HCT116 (cell line): ENCODE measurements around the gene CORO6. TPM values are rescaled to one million over a fixed set of nuclear protein-coding genes. Genes with fewer than 3 reads are reported as not detected.

Source experiments
- ATAC-seq: fragments of 200-7000 bp; cut with Tn5 transposase; 2 replicates; pipeline ENCODE4 v1.9.1; 2020; ENCODE audit warnings: mild to moderate bottlenecking, moderate library complexity
- BruUV-seq: library from RNA; stranded (reverse); fragments of 400-500 nt; replicated peaks from 2 replicates; lab custom pipeline; 2021; lab: Mats Ljungman, UMichigan
- CTCF ChIA-PET: fragments of 300-600 bp; sonication (Branson Sonifier 250); formaldehyde crosslinking; loops from one replicate; lab custom pipeline; 2021; ENCODE audit warnings: antibody characterized with exemption; lab: Charles Lee
- POLR2A ChIA-PET: fragments of 300-600, 350-600 bp; sonication (Branson Sonifier 250); formaldehyde crosslinking; loops from one replicate; lab custom pipeline; 2021; ENCODE audit warnings: antibody characterized with exemption; lab: Charles Lee
- RAD21 ChIA-PET, 2 experiments: fragments of 300-600 bp; sonication (Branson Sonifier 250); formaldehyde crosslinking; loops; one replicate each; lab custom pipeline; 2023; ENCODE audit warnings: low total read pairs in 2 of 2; ENCODE audit not compliant: uncharacterized antibody in 2 of 2, unreplicated experiment in 2 of 2, low non-redundant PET in 1 of 2; lab: Charles Lee
- DNase-seq: peaks from one replicate; pipeline ENCODE4 v3.0.0-alpha.2; 2010; ENCODE audit warnings: low read depth, low spot score
- H2AFZ ChIP-seq: fragments of 200-600 bp; shearing (Covaris generic), sonication (generic); 2 replicates; pipeline ENCODE4 v1.6.1; 2017; ENCODE audit warnings: low read depth, mixed run types, mixed read lengths, antibody characterized with exemption, low read length; ENCODE audit not compliant: poor library complexity, severe bottlenecking
- H3K27ac ChIP-seq: 2 replicates; pipeline ENCODE4 v1.5.1; 2012; ENCODE audit warnings: low read depth, low read length
- H3K27me3 ChIP-seq: fragments of 200-600 bp; sonication (generic); 2 replicates; pipeline ENCODE4 v1.6.1; 2016; ENCODE audit warnings: mixed run types, low read length, mixed read lengths; ENCODE audit not compliant: insufficient read depth
- H3K36me3 ChIP-seq, 2 experiments: fragments of 200-500 bp in 1 of 2; fragments of 200-600 bp in 1 of 2; sonication (Bioruptor generic) in 1 of 2; sonication (generic) in 1 of 2; 2 replicates each; pipeline versions ENCODE4 v1.5.1 to v1.6.1; 2014 to 2016; ENCODE audit warnings: low read length in 2 of 2, inconsistent platforms in 1 of 2, mixed read lengths in 1 of 2, mixed run types in 1 of 2; ENCODE audit not compliant: insufficient read depth in 2 of 2, control insufficient read depth in 1 of 2
- H3K4me1 ChIP-seq, 2 experiments: fragments of 200-600 bp in 1 of 2; sonication (generic) in 1 of 2; 2 replicates each; pipeline versions ENCODE4 v1.5.1 to v1.6.1; 2012 to 2017; ENCODE audit warnings: low read length in 2 of 2, inconsistent platforms in 1 of 2, mild to moderate bottlenecking in 1 of 2, mixed read lengths in 1 of 2, mixed run types in 1 of 2, moderate library complexity in 1 of 2; ENCODE audit not compliant: insufficient read depth in 2 of 2, control insufficient read depth in 1 of 2
- H3K4me2 ChIP-seq: fragments of 200-600 bp; sonication (generic); 2 replicates; pipeline ENCODE4 v1.6.1; 2017; ENCODE audit warnings: mixed run types, low read length, mixed read lengths
- H3K4me3 ChIP-seq, 2 experiments: fragments of 200-600 bp in 1 of 2; sonication (generic) in 1 of 2; replicated peaks in 1 of 2; 2 replicates each; pipeline ENCODE4 v1.5.1; 2011 to 2016; ENCODE audit warnings: low read length in 2 of 2, control low read depth in 1 of 2, low read depth in 1 of 2, mild to moderate bottlenecking in 1 of 2, mixed read lengths in 1 of 2, mixed run types in 1 of 2
- H3K79me2 ChIP-seq: fragments of 200-600 bp; sonication (generic); 2 replicates; pipeline ENCODE4 v1.6.1; 2017; ENCODE audit warnings: mild to moderate bottlenecking, mixed run types, low read length, moderate library complexity, mixed read lengths; ENCODE audit not compliant: insufficient read depth
- H3K9ac ChIP-seq: fragments of 200-600 bp; sonication (generic); 2 replicates; pipeline ENCODE4 v1.6.1; 2016; ENCODE audit warnings: low read length, mixed read lengths
- H3K9me2 ChIP-seq: fragments of 200-600 bp; sonication (generic), shearing (Covaris generic); 2 replicates; pipeline ENCODE4 v1.6.1; 2017; ENCODE audit warnings: mixed run types, mild to moderate bottlenecking, moderate library complexity; ENCODE audit not compliant: insufficient read depth
- H3K9me3 ChIP-seq, 2 experiments: fragments of 200-500 bp in 1 of 2; fragments of 200-600 bp in 1 of 2; sonication (Bioruptor generic) in 1 of 2; sonication (generic) in 1 of 2; 2 replicates each; pipeline ENCODE4 v1.6.1; 2014 to 2017; ENCODE audit warnings: low read length in 2 of 2, mixed read lengths in 2 of 2, inconsistent platforms in 1 of 2, low read depth in 1 of 2, mild to moderate bottlenecking in 1 of 2, mixed run types in 1 of 2, moderate library complexity in 1 of 2; ENCODE audit not compliant: control insufficient read depth in 1 of 2, insufficient read depth in 1 of 2
- H4K20me1 ChIP-seq: fragments of 200-600 bp; sonication (generic), shearing (Covaris generic); 2 replicates; pipeline ENCODE4 v1.6.1; 2017; ENCODE audit warnings: mixed run types, mild to moderate bottlenecking, moderate library complexity; ENCODE audit not compliant: insufficient read depth
- CEBPB ChIP-seq: IDR thresholded peaks from 2 replicates; pipeline ENCODE4 v1.6.1; 2012; ENCODE audit warnings: low read depth
- CTCF ChIP-seq, 3 experiments: fragments of 200-600 bp in 1 of 3; sonication (generic) in 1 of 3; IDR thresholded peaks in 2 of 3; conservative IDR thresholded peaks in 1 of 3; 2 replicates each; pipeline ENCODE4 v1.5.1; 2012 to 2017; ENCODE audit warnings: low read depth in 2 of 3, low read length in 2 of 3, antibody characterized with exemption in 1 of 3, borderline replicate concordance in 1 of 3, control low read depth in 1 of 3, mild to moderate bottlenecking in 1 of 3, mixed read lengths in 1 of 3, mixed run types in 1 of 3, moderate library complexity in 1 of 3; ENCODE audit not compliant: insufficient read depth in 1 of 3
- ELF1 ChIP-seq: IDR thresholded peaks from 2 replicates; pipeline ENCODE4 v1.6.1; 2012; ENCODE audit warnings: low read depth, borderline replicate concordance
- EZH2 ChIP-seq: fragments of 200-600 bp; sonication (generic); IDR thresholded peaks from 2 replicates; pipeline ENCODE4 v1.6.1; 2017; ENCODE audit warnings: antibody characterized with exemption, mixed run types
- EZH2phosphoT487 ChIP-seq: fragments of 200-600 bp; IDR thresholded peaks from 2 replicates; pipeline ENCODE4 v1.6.1; 2018; ENCODE audit warnings: antibody characterized with exemption, borderline replicate concordance
- FOSL1 ChIP-seq: IDR thresholded peaks from 2 replicates; pipeline ENCODE4 v1.6.1; 2012; ENCODE audit warnings: low read depth
- JUND ChIP-seq: IDR thresholded peaks from 2 replicates; pipeline ENCODE4 v1.6.1; 2012
- SIN3A ChIP-seq: IDR thresholded peaks from 2 replicates; pipeline ENCODE4 v1.6.1; 2012; ENCODE audit warnings: low read depth
- SP1 ChIP-seq: IDR thresholded peaks from 2 replicates; pipeline ENCODE4 v1.6.1; 2012; ENCODE audit warnings: low read depth
- ZFX ChIP-seq: fragments of 450-650 bp; IDR thresholded peaks from 2 replicates; pipeline ENCODE4 v1.6.1; 2017
- intact Hi-C: fragments of 100-400 bp; cut with micrococcal nuclease; formaldehyde crosslinking; loops from 2 replicates; pipeline ENCODE4 v1.10.0; 2022
- total RNA-seq: library from RNA; stranded (reverse); gene quantifications from one replicate; pipeline ENCODE4 v1.2.1, GENCODE V29; 2021; ENCODE audit not compliant: unreplicated experiment
- TF ChIP-seq, protein P1 (sequence below): IDR thresholded peaks from 2 replicates; pipeline ENCODE4 v1.6.1; 2012; ENCODE audit warnings: low read depth

The CORO6 gene
- total RNA-seq, 1 experiment from 2014 or later = 8.7 TPM

- Histone ChIP-seq H3K9ac (no peak overlapping the region), H3K9me2 (no peaks in the 10 kb centered on the region), H3K36me3 (no peaks in the 10 kb centered on the region), H3K4me1 (peaks cover 11 to 18% of the 10 kb centered on the region in 2 experiments), H4K20me1 (no peaks in the 10 kb centered on the region), H3K79me2 (no peaks in the 10 kb centered on the region), H3K27me3 (no peaks in the 10 kb centered on the region), H3K4me2 (no peak overlapping the region), H3K9me3 (no peaks in the 10 kb centered on the region), H2AFZ (no peak overlapping the region), H3K27ac (no peak overlapping the region), H3K4me3 (no peak overlapping the region)
- POLR2A ChIA-PET = interaction anchor here (0.7 kb wide), 1 partner anchor 362 kb away, joined by 4 read pairs; no protein-coding TSS in a partner anchor
- DNase-seq (no peak), ATAC-seq (no peak)
- CTCF ChIA-PET = interaction anchor here (0.9 to 5.9 kb wide), 4 partner anchors 25 to 452 kb away, joined by 3 to 95 read pairs (median 71); partner anchors contain the start of gene SSH2
- intact Hi-C loops = no loop called here
- RAD21 ChIA-PET = no interaction called here
- no peak for TF ChIP-seq CTCF (IDR thresholded peaks at IDR 0.05 in 2 of 3, conservative IDR thresholded peaks at IDR 0.05 in 1 of 3; ENCODE audit: borderline replicate concordance in 1 of 3, insufficient read depth in 1 of 3, low read depth in 2 of 3, low read length in 2 of 3)
- TF ChIP-seq ZFX = no peak
- TF ChIP-seq FOSL1 = no peak
- TF ChIP-seq, protein P1, sequence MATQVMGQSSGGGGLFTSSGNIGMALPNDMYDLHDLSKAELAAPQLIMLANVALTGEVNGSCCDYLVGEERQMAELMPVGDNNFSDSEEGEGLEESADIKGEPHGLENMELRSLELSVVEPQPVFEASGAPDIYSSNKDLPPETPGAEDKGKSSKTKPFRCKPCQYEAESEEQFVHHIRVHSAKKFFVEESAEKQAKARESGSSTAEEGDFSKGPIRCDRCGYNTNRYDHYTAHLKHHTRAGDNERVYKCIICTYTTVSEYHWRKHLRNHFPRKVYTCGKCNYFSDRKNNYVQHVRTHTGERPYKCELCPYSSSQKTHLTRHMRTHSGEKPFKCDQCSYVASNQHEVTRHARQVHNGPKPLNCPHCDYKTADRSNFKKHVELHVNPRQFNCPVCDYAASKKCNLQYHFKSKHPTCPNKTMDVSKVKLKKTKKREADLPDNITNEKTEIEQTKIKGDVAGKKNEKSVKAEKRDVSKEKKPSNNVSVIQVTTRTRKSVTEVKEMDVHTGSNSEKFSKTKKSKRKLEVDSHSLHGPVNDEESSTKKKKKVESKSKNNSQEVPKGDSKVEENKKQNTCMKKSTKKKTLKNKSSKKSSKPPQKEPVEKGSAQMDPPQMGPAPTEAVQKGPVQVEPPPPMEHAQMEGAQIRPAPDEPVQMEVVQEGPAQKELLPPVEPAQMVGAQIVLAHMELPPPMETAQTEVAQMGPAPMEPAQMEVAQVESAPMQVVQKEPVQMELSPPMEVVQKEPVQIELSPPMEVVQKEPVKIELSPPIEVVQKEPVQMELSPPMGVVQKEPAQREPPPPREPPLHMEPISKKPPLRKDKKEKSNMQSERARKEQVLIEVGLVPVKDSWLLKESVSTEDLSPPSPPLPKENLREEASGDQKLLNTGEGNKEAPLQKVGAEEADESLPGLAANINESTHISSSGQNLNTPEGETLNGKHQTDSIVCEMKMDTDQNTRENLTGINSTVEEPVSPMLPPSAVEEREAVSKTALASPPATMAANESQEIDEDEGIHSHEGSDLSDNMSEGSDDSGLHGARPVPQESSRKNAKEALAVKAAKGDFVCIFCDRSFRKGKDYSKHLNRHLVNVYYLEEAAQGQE = no peak
- no peak for TF ChIP-seq SIN3A
- no peak for TF ChIP-seq SP1
- no peak for TF ChIP-seq EZH2phosphoT487
- no peak for TF ChIP-seq CEBPB
- no peak for TF ChIP-seq JUND
- no peak for TF ChIP-seq ELF1
- no peak for TF ChIP-seq EZH2
- BruUV-seq = no TSS peak
Measured at GRCh38 chr17:29642171-29642611, 19.5 kb upstream of the CORO6 start.
